Endothelial cell (in vitro differentiated cells): Measurements from ENCODE around the gene AKAP6. TPM values are rescaled to one million over a fixed set of nuclear protein-coding genes. Genes with fewer than 3 reads are reported as not detected.

Experiments
- DNase-seq: peaks from one replicate; pipeline ENCODE4 v3.0.0; 2021; ENCODE audit warnings: low spot score
- H3K27ac Mint-ChIP-seq: one replicate; pipeline ENCODE4 v1.8.0; 2021; ENCODE audit warnings: mixed read lengths, inconsistent platforms; ENCODE audit not compliant: unreplicated experiment
- H3K27me3 Mint-ChIP-seq: one replicate; pipeline ENCODE4 v1.8.0; 2021; ENCODE audit warnings: mild to moderate bottlenecking, moderate library complexity, mixed read lengths, inconsistent platforms; ENCODE audit not compliant: unreplicated experiment
- H3K36me3 Mint-ChIP-seq: one replicate; pipeline ENCODE4 v1.8.0; 2021; ENCODE audit warnings: mild to moderate bottlenecking, low read depth, mixed read lengths, inconsistent platforms; ENCODE audit not compliant: unreplicated experiment
- H3K4me1 Mint-ChIP-seq: one replicate; pipeline ENCODE4 v1.8.0; 2021; ENCODE audit warnings: mild to moderate bottlenecking, mixed read lengths, inconsistent platforms; ENCODE audit not compliant: unreplicated experiment
- H3K4me3 Mint-ChIP-seq: one replicate; pipeline ENCODE4 v1.8.0; 2021; ENCODE audit warnings: mild to moderate bottlenecking, mixed read lengths, inconsistent platforms; ENCODE audit not compliant: unreplicated experiment
- H3K9me3 Mint-ChIP-seq: one replicate; pipeline ENCODE4 v1.8.0; 2021; ENCODE audit warnings: mixed read lengths, inconsistent platforms; ENCODE audit not compliant: unreplicated experiment
- CTCF ChIP-seq: fragments of 200-600 bp; sonication (generic); IDR thresholded peaks from one replicate; pipeline ENCODE4 v1.5.0; 2021; ENCODE audit warnings: antibody characterized with exemption; ENCODE audit not compliant: unreplicated experiment
- total RNA-seq: library from RNA; stranded (reverse); fragmentation: NEBNext Ultra II Directional; extraction: Animal tissue kit (Norgen Biotek cat#: 25700); gene quantifications from one replicate; pipeline ENCODE4 v1.2.1, GENCODE V29; 2021; ENCODE audit not compliant: unreplicated experiment

The AKAP6 gene
- total RNA-seq, 1 donor from 2014 or later = 4.4 TPM

- Mint-ChIP-seq H3K27ac (no peak overlapping the region), H3K9me3 (no peaks in the 10 kb centered on the region), H3K4me1 (peaks cover 15% of the 10 kb centered on the region), H3K4me3 (no peak overlapping the region), H3K27me3 (no peaks in the 10 kb centered on the region), H3K36me3 (no peaks in the 10 kb centered on the region)
- TF ChIP-seq CTCF = no peak
- DNase-seq = no peak
Measured at GRCh38 chr14:32813401-32813800, 484.3 kb downstream of the AKAP6 start.

- H3K4me3 Mint-ChIP-seq = no peak overlapping the region
- H3K4me1 Mint-ChIP-seq = peaks cover 4% of the 10 kb centered on the region
- H3K27me3 Mint-ChIP-seq = no peaks in the 10 kb centered on the region
- no peak overlapping the region for H3K27ac Mint-ChIP-seq
- H3K36me3 Mint-ChIP-seq = no peaks in the 10 kb centered on the region
- no peaks in the 10 kb centered on the region for H3K9me3 Mint-ChIP-seq
- DNase-seq = no peak
- TF ChIP-seq CTCF = no peak
Measured at GRCh38 chr14:32814721-32815120, 485.6 kb downstream of the AKAP6 start.

- DNase-seq = no peak
- Mint-ChIP-seq H3K4me3 (no peak overlapping the region), H3K4me1 (peaks cover 4% of the 10 kb centered on the region), H3K9me3 (no peaks in the 10 kb centered on the region), H3K27ac (no peak overlapping the region), H3K27me3 (peaks cover 3% of the 10 kb centered on the region), H3K36me3 (no peaks in the 10 kb centered on the region)
- no peak for TF ChIP-seq CTCF
Measured at GRCh38 chr14:32816588-32816987, 487.5 kb downstream of the AKAP6 start.

GRCh38 chr14:32817780-32818179 is 488.7 kb downstream of the AKAP6 start:
- peaks cover 4% of the 10 kb centered on the region for H3K4me1 Mint-ChIP-seq
- no peak for TF ChIP-seq CTCF

GRCh38 chr14:32818581-32818980 is 489.5 kb downstream of the AKAP6 start:
- DNase-seq = no peak
- no peak overlapping the region for H3K27ac Mint-ChIP-seq
- no peak overlapping the region for H3K4me3 Mint-ChIP-seq
- no peak for TF ChIP-seq CTCF
- no peaks in the 10 kb centered on the region for H3K36me3 Mint-ChIP-seq
- peaks cover 3% of the 10 kb centered on the region for H3K27me3 Mint-ChIP-seq
- peaks cover 4% of the 10 kb centered on the region for H3K4me1 Mint-ChIP-seq
- H3K9me3 Mint-ChIP-seq = no peaks in the 10 kb centered on the region

More at GRCh38 chr14:32817780-32818179, 488.7 kb downstream of the AKAP6 start:
- no peaks in the 10 kb centered on the region for H3K36me3 Mint-ChIP-seq
- H3K27ac Mint-ChIP-seq = no peak overlapping the region
- no peak overlapping the region for H3K4me3 Mint-ChIP-seq
- peaks cover 3% of the 10 kb centered on the region for H3K27me3 Mint-ChIP-seq
- H3K9me3 Mint-ChIP-seq = no peaks in the 10 kb centered on the region
- DNase-seq = no peak
